ENCODE measurements around the gene FAM177A1. TPM values are rescaled to one million over a fixed set of nuclear protein-coding genes. Genes with fewer than 3 reads are reported as not detected.
"Not testable (repeated sequence)": the region's sequence is repeated elsewhere in the genome, so short reads cannot be mapped to it uniquely, and the experiment has no call there.

Gene FAM177A1
- polyA plus RNA-seq, 12 donors: 32.0 to 65.0 (median 40.1) TPM; not detected in 1

GRCh38 chr14:35050652-35051051 lies 4.6 kb downstream of the FAM177A1 start:
- no peak for DNase-seq

GRCh38 chr14:35051796-35052195 lies 5.7 kb downstream of the FAM177A1 start:
- no peak for DNase-seq

GRCh38 chr14:35052637-35053036 lies 6.6 kb downstream of the FAM177A1 start:
- no peak for DNase-seq

GRCh38 chr14:35061113-35061791 lies 15.2 kb downstream of the FAM177A1 start:
- DNase-seq: not testable (repeated sequence)

GRCh38 chr14:35065731-35066130 lies 19.7 kb downstream of the FAM177A1 start:
- not testable (repeated sequence) for DNase-seq

- no peak for DNase-seq
These were observed 22.4 kb downstream of the FAM177A1 start for GRCh38 chr14:35068238-35069012.

GRCh38 chr14:35072226-35072625 lies 26.2 kb downstream of the FAM177A1 start:
- DNase-seq: no peak

GRCh38 chr14:35073486-35073885 lies 27.4 kb downstream of the FAM177A1 start:
- DNase-seq: no peak

GRCh38 chr14:35078082-35078481 lies 32.0 kb downstream of the FAM177A1 start:
- DNase-seq: no peak

- DNase-seq: no peak
These were observed 33.7 kb downstream of the FAM177A1 start for GRCh38 chr14:35079742-35080141.

- no peak for DNase-seq
These were observed 37.6 kb downstream of the FAM177A1 start for GRCh38 chr14:35083530-35084150.

GRCh38 chr14:35085441-35085840 lies 39.4 kb downstream of the FAM177A1 start:
- no peak for DNase-seq

GRCh38 chr14:35088514-35088913 lies 42.4 kb downstream of the FAM177A1 start:
- DNase-seq: no peak

GRCh38 chr14:35094645-35095044 lies 48.6 kb downstream of the FAM177A1 start:
- DNase-seq: not testable (repeated sequence)

- DNase-seq: no peak
These were observed 61.8 kb downstream of the FAM177A1 start for GRCh38 chr14:35107866-35108265.

- DNase-seq: no peak
These were observed 66.6 kb downstream of the FAM177A1 start for GRCh38 chr14:35112641-35113040.

GRCh38 chr14:35113308-35113950 lies 67.4 kb downstream of the FAM177A1 start:
- no peak for DNase-seq

- DNase-seq: no peak
These were observed 68.0 kb downstream of the FAM177A1 start for GRCh38 chr14:35114036-35114435.

- DNase-seq: no peak
These were observed 70.2 kb downstream of the FAM177A1 start for GRCh38 chr14:35116242-35116641.

GRCh38 chr14:35117112-35117511 lies 71.0 kb downstream of the FAM177A1 start:
- DNase-seq: no peak

GRCh38 chr14:35121026-35121886 lies 75.2 kb downstream of the FAM177A1 start:
- DNase-seq: no peak

Measured in muscle of arm (tissue), 12 donors.